BJ (cell line): Measurements from ENCODE around the gene BSDC1. TPM values are rescaled to one million over a fixed set of nuclear protein-coding genes. Genes with fewer than 3 reads are reported as not detected.

Source experiments
- CTCF ChIA-PET: fragments of 350-600 bp; formaldehyde crosslinking; extraction: SDS; loops from one replicate; lab custom pipeline; 2021; ENCODE audit warnings: antibody characterized with exemption, inconsistent platforms; lab: Yijun Ruan, JAX
- POLR2A ChIA-PET: fragments of 300-600 bp; sonication (Branson Sonifier 250); formaldehyde crosslinking; extraction: SDS; loops from one replicate; lab custom pipeline; 2021; ENCODE audit warnings: antibody characterized with exemption; lab: Charles Lee
- DNase-seq: peaks from one replicate; pipeline ENCODE4 v3.0.0-alpha.2; 2011; ENCODE audit warnings: low read depth
- H3K27me3 ChIP-seq: 2 replicates; pipeline ENCODE4 v1.6.0; 2011; ENCODE audit warnings: low read length; ENCODE audit not compliant: control insufficient read depth, insufficient read depth
- H3K36me3 ChIP-seq: 2 replicates; pipeline ENCODE4 v1.5.1; 2011; ENCODE audit warnings: low read length; ENCODE audit not compliant: control insufficient read depth, insufficient read depth
- H3K4me3 ChIP-seq: 2 replicates; pipeline ENCODE4 v1.5.1; 2011; ENCODE audit warnings: low read depth, mild to moderate bottlenecking, control low read depth, low read length
- polyA plus RNA-seq: library from polyadenylated mRNA; depleted of rRNA; stranded (reverse); fragments of >200 nt; gene quantifications from 2 replicates; pipeline ENCODE4 v1.2.3, GENCODE V29; 2011
- TF ChIP-seq, protein P1 (sequence below): IDR thresholded peaks from 2 replicates; pipeline ENCODE4 v1.5.1; 2011; ENCODE audit warnings: low read depth, mild to moderate bottlenecking, control low read depth, inconsistent platforms, low read length, moderate library complexity; ENCODE audit not compliant: insufficient read depth

Gene BSDC1
- polyA plus RNA-seq, 1 experiment: 74.1 TPM

DNA sequence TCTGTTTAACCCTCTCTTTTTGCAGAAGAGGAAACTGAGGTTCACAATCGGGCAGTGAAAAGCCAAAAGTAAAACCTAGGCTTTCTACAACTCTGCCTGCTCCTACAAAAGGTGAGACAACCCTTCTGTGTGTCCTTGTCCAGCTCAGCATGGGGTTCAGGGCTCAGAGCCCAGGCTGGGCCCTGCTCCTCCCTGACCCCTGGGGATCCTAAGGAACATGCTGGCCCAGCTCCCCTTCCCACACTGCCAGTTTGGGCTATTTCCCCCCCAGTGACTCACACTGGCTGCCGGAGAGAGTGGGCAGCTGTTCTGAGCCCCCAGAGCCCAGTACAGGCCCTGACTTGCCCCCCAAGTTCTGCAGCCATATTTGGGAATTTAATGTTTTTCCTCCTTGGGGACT, 40.8 kb downstream of the BSDC1 start:
- H3K27me3 ChIP-seq: no peaks in the 10 kb centered on the region
- peaks cover 1% of the 10 kb centered on the region; the same call in 1 of the 2 replicates for H3K36me3 ChIP-seq
- no peak for DNase-seq
- ChIA-PET CTCF (interaction anchor here (0.6 to 2.3 kb wide), 8 partner anchors 8 to 491 kb away, joined by 3 to 8 read pairs (median 4); partner anchors contain the start of genes FAM167B, FAM229A and MARCKSL1), POLR2A (interaction anchor here (0.6 to 0.8 kb wide), 2 partner anchors 17 to 39 kb away, joined by 3 to 7 read pairs; partner anchors contain the start of gene MARCKSL1)
- TF ChIP-seq, protein P1, sequence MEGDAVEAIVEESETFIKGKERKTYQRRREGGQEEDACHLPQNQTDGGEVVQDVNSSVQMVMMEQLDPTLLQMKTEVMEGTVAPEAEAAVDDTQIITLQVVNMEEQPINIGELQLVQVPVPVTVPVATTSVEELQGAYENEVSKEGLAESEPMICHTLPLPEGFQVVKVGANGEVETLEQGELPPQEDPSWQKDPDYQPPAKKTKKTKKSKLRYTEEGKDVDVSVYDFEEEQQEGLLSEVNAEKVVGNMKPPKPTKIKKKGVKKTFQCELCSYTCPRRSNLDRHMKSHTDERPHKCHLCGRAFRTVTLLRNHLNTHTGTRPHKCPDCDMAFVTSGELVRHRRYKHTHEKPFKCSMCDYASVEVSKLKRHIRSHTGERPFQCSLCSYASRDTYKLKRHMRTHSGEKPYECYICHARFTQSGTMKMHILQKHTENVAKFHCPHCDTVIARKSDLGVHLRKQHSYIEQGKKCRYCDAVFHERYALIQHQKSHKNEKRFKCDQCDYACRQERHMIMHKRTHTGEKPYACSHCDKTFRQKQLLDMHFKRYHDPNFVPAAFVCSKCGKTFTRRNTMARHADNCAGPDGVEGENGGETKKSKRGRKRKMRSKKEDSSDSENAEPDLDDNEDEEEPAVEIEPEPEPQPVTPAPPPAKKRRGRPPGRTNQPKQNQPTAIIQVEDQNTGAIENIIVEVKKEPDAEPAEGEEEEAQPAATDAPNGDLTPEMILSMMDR: no peak
- H3K4me3 ChIP-seq: no peak overlapping the region

DNA sequence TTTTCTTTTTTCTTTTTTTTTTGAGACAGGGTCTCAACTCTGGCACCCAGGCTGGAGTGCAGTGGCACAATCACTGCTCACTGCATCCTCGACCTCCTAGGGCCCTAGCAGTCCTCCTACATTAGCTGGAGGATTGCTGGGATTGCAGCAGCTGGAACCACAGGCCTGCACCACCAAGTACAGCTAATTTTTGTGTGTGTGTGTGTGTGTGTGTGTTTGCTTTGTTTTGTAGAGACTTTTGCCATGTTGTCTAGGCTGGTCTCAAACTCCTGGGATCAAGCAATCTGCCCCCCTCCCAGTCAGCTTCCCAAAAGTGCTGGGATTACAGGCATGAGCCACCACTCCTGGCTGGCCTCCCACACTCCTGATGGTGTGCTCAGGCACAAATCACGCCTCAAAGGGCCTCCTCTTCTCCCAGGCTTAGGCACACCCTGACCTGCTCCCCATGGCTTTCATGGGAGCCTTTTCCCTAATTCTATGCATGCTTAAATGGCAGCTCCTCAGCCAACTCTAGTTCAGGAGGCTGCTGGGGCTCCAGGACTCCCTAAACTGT, 41.3 kb downstream of the BSDC1 start:
- TF ChIP-seq, protein P1: no peak
- CTCF ChIA-PET: interaction anchor here (0.6 to 2.3 kb wide), 8 partner anchors 9 to 492 kb away, joined by 3 to 8 read pairs (median 4); partner anchors contain the start of genes FAM167B, FAM229A and MARCKSL1

DNA sequence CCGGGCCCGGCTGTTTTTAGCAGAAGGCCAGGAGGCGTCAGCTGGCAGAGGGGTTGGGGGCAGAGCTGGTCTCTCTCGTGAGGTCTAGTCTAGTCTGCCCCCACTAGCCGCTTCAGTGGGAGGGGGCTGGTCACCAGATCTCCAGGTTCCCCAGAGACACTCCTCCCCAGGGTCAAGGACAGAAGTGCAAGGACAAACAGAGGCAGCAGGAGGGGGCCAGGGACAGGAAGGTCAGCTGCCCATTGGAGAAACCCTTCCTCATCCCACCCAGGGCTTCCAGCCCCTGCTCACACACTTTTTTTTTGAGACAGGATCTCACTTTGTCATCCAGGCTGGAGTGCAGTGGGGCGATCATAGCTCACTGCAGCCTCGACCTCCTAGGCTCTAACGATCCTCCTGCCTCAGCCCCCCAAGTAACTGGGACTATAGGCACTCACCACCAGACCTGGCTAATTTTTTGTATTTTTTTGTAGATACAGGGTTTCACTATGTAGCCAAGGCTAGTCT, 41.9 kb downstream of the BSDC1 start:
- TF ChIP-seq, protein P1: no peak
- H3K36me3 ChIP-seq: no peaks in the 10 kb centered on the region
- CTCF ChIA-PET: interaction anchor here (1.1 to 2.5 kb wide), 8 partner anchors 10 to 137 kb away, joined by 3 to 8 read pairs (median 5); partner anchors contain the start of genes FAM167B, FAM229A and MARCKSL1
- no peaks in the 10 kb centered on the region for H3K27me3 ChIP-seq
- peak overlapping the region; percentile 61 for H3K4me3 ChIP-seq
- no peak for DNase-seq
- POLR2A ChIA-PET: interaction anchor here (0.7 kb wide), 1 partner anchor 564 kb away, joined by 4 read pairs; no protein-coding TSS in a partner anchor

More for the DNA sequence above, 41.3 kb downstream of the BSDC1 start:
- no peaks in the 10 kb centered on the region for H3K27me3 ChIP-seq
- no peak for DNase-seq
- POLR2A ChIA-PET: interaction anchor here (0.6 to 0.8 kb wide), 3 partner anchors 17 to 564 kb away, joined by 3 to 7 read pairs (median 4); partner anchors contain the start of gene MARCKSL1
- H3K4me3 ChIP-seq: no peak overlapping the region
- peaks cover 1% of the 10 kb centered on the region; the same call in 1 of the 2 replicates for H3K36me3 ChIP-seq

DNA sequence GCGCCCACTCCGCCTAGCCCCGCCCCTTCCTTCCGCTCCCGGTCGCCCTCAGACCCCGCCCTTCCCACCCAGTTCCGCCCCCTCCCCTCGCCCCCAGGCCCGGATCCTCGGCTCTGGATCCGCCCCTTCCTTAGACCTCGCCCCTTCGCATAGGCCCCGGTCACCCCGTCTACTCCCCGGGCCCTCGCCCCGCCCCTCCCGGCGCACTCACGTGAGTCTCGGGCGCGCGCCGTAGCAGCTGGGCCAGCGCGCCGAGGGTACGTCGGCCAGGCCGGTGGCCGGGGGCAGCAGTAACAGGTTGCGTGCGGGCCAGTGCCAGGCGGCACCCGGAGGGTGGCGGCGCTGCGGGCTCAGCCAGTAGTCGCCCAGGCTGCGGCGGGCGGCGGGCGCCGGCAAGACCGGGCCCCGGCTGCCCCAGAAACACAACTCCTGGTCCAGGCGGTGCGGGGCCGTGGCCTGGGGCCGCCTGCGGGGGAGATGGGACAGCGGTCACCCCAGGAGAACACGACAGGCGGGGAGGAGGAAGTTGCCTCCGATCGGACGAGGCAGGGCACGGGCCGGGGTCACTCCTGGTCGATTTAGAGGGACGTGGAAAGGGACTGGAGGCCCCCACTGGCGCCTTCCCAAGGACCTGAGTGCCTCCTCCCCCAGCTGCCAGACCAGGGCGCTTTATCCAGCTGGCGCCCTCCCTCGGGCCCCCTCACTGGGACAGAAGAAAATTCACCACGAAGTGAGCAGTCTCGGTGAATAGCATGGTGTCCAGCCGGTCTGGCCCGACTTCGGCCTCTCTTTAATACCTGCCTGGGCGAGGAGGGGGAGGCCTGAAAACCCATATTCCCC, 42.6 kb downstream of the BSDC1 start:
- Histone ChIP-seq H3K4me3 (peak overlapping the region; percentile 61), H3K36me3 (no peaks in the 10 kb centered on the region), H3K27me3 (no peaks in the 10 kb centered on the region)
- POLR2A ChIA-PET: interaction anchor here (1.0 kb wide), 1 partner anchor 16 kb away, joined by 10 read pairs; the partner anchor contains the start of gene MARCKSL1
- CTCF ChIA-PET: interaction anchor here (0.6 to 2.5 kb wide), 6 partner anchors 28 to 146 kb away, joined by 3 to 7 read pairs (median 5); no protein-coding TSS in a partner anchor
- TF ChIP-seq, protein P1: peak; percentile 20; the same call in 1 of the 2 replicates
- peak; percentile 39 for DNase-seq
